ENCODE results near the gene LENEP. TPM values are rescaled to one million over a fixed set of nuclear protein-coding genes. Genes with fewer than 3 reads are reported as not detected.

The LENEP gene
- total RNA-seq, 1 donor from 2014 or later = not detected

DNA sequence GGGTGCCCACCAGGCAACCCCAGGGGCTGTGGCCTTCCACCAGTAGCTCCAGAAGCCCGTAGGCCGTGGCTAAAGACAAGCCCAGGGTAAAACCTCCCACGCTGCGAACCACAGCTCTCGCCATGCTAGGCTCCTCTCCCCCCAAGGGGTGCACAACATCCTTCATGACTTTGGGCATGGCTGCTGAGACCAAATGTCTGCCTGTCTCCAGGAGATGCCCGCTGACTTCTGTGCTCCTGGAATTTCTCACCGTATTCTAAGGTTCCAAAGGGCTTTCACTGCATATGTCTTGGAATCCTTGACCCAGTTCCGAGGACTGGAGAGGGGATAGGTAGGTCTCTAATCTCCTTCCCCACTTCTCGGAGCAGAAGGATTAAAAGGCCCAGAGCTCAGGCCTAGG lies 40.1 kb downstream of the LENEP start, which contains the start of the genes DCST1 and DCST2:
TSS of gene DCST1 (plus strand) at position 301 of the 400 bp plus-strand sequence. CDS start 213 bp downstream, outside the sequence.
TSS of gene DCST2 (minus strand) at position 258 of the 400 bp plus-strand sequence. CDS start at position 178, 80 bp downstream.
- H3K9me3 ChIP-seq = no peaks in the 10 kb centered on the region
- H3K27me3 ChIP-seq (ENCODE audit: low read depth) = no peaks in the 10 kb centered on the region
- intact Hi-C loops (cut with DNase I) = no loop called here
- ATAC-seq (no peak), DNase-seq (no peak)
- TF ChIP-seq, protein P1, sequence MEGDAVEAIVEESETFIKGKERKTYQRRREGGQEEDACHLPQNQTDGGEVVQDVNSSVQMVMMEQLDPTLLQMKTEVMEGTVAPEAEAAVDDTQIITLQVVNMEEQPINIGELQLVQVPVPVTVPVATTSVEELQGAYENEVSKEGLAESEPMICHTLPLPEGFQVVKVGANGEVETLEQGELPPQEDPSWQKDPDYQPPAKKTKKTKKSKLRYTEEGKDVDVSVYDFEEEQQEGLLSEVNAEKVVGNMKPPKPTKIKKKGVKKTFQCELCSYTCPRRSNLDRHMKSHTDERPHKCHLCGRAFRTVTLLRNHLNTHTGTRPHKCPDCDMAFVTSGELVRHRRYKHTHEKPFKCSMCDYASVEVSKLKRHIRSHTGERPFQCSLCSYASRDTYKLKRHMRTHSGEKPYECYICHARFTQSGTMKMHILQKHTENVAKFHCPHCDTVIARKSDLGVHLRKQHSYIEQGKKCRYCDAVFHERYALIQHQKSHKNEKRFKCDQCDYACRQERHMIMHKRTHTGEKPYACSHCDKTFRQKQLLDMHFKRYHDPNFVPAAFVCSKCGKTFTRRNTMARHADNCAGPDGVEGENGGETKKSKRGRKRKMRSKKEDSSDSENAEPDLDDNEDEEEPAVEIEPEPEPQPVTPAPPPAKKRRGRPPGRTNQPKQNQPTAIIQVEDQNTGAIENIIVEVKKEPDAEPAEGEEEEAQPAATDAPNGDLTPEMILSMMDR (IDR thresholded peaks at IDR 0.05) = no peak
- no peak within 1 kb of the TSS for H3K4me3 ChIP-seq
- no peak within 1 kb of the TSS for H3K27ac ChIP-seq
- peaks cover 7% of the 10 kb centered on the region for H3K4me1 ChIP-seq
- H3K36me3 ChIP-seq = no peaks in the 10 kb centered on the region

DNA sequence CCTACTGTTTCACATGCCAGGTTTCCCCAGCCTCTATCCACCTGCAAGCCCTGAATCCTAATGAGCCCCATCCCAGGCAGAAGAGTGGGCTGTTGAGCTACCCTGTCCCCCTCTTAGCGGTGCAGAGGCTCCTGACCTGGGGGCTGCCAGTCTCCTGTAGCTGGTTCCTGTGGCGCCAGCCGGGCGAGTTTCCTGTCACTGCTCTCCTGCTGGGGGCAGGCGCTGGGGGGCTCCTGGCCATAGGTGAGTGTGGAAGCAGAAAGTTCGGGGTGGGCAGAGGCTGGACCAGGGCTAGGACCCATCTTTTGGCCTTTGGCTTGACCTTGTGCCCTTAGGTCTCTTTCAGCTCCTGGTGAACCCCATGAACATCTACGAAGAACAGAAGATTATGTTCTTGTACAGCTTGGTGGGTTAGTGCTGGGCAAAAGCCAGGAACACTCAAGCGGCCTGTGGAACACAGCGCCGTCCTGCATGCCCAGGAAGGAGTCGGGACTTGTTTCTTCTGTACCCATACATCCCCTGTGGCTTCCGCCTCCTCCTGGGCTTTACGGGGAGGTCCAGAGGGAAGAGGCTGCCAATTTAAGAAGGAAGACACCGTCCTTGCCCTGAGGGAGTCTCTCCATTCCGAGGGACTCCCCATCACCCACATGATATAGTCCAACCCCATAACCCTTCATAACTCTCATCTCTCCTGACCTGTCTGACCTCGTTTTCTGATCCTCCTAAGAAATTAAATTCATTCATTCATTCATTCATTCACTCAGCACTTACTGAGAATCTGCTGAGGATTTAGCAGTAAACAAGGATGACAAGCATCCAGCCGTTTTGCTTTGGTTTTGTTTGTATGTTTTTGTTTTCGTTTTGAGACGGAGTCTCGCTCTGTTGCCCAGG lies 41.2 kb downstream of the LENEP start:
- ATAC-seq = no peak
- TF ChIP-seq, protein P1 (IDR thresholded peaks at IDR 0.05) = no peak
- intact Hi-C loops (cut with DNase I) = no loop called here

DNA sequence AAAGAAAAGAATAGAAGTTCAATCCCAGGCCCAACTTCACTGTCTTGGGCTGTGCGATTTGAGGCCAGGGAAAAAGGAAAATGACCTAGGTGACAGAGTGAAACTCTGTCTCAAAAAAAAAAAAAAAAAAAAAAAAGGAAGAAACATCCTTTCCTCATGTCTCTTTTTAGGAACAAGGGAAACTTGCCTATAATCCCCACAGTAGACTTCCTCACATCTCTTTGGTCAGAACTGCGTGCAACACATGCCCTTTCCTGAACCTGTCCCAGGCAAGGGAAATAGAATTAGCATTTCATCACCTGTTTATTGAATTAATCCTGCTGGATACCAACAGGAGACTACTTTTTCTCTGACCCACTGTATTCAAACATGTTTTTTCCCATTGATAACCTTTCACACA lies 42.5 kb downstream of the LENEP start:
- TF ChIP-seq, protein P1 (IDR thresholded peaks at IDR 0.05) = no peak
- intact Hi-C loops (cut with DNase I) = no loop called here
- Histone ChIP-seq H3K4me1 (peaks cover 15% of the 10 kb centered on the region), H3K27ac (no peak overlapping the region), H3K27me3 (ENCODE audit: low read depth) (no peaks in the 10 kb centered on the region), H3K4me3 (no peak overlapping the region), H3K9me3 (no peaks in the 10 kb centered on the region), H3K36me3 (no peaks in the 10 kb centered on the region)
- ATAC-seq = no peak
- no peak for DNase-seq

More for the DNA sequence above, 41.2 kb downstream of the LENEP start:
- no peaks in the 10 kb centered on the region for H3K36me3 ChIP-seq
- no peak overlapping the region for H3K27ac ChIP-seq
- no peaks in the 10 kb centered on the region for H3K9me3 ChIP-seq
- no peak overlapping the region for H3K4me3 ChIP-seq
- H3K4me1 ChIP-seq = peaks cover 15% of the 10 kb centered on the region
- no peaks in the 10 kb centered on the region for H3K27me3 ChIP-seq (ENCODE audit: low read depth)
- no peak for DNase-seq

DNA sequence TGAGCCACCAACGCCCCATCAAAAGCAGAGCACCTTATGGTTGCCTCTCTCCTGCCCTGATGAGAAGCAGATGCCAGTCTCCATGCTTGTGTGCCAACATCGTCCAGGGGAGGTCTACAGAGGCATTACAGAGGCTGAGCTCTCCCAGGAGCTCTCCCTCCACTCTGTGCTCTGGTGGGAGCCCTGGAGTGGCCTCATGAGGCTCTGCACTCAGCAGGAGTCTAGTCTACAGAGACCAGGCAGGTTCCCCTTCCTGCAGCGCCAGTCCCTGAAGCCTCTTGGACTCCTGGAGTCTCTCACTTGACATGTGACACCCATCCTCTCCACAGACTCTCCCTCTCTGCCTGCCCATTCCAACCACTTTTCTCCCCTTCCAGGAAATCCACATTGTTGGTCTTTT lies 43.7 kb downstream of the LENEP start:
- Histone ChIP-seq H3K27me3 (ENCODE audit: low read depth) (no peaks in the 10 kb centered on the region), H3K4me1 (peaks cover 15% of the 10 kb centered on the region), H3K36me3 (no peaks in the 10 kb centered on the region), H3K4me3 (no peak overlapping the region), H3K27ac (no peak overlapping the region), H3K9me3 (no peaks in the 10 kb centered on the region)
- intact Hi-C loops (cut with DNase I) = no loop called here
- ATAC-seq = no peak
- DNase-seq = no peak
- TF ChIP-seq, protein P1 (IDR thresholded peaks at IDR 0.05) = no peak

DNA sequence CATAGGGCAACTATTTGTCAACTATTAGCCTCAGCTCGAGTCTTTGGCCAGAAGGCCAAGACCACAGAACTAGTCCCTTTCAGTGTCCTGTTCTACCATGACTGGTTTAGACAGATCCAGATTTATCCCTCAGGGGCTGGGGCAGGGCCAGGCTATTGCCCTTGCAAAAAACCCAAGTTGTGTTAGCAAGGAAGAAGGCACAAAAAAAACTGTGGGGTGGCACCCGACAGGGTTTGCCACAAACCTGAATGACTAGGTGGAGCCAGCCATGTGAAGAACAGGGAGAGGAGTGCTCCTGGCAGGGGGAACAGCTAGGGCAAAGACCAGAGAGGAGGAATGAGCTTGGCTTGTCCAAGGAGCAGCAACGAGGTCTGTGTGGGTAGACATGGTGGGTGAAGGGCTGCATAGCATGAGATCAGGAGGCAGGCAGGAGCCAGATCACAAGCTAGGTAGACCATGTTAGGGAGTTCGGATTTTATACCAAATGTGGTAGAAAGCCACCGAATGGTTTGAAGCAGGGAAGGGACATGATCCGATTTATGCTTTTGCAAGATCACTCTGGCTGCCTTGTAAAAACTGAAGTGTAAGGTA lies 44.6 kb downstream of the LENEP start:
- H3K4me3 ChIP-seq = no peak overlapping the region
- H3K4me1 ChIP-seq = peaks cover 15% of the 10 kb centered on the region
- intact Hi-C loops (cut with DNase I) = no loop called here
- H3K9me3 ChIP-seq = no peaks in the 10 kb centered on the region
- ATAC-seq = no peak
- no peak for DNase-seq
- no peak overlapping the region for H3K27ac ChIP-seq
- TF ChIP-seq, protein P1 (IDR thresholded peaks at IDR 0.05) = no peak
- H3K36me3 ChIP-seq = no peaks in the 10 kb centered on the region
- no peaks in the 10 kb centered on the region for H3K27me3 ChIP-seq (ENCODE audit: low read depth)

Data from lower lobe of right lung (tissue), 2 donors.